Stimulated activated CD4-positive, alpha-beta T cell treated with anti-CD3 and anti-CD28 coated beads, Interleukin-1b, Interleukin-23, amount 100 ng/mL, for 4 hours (primary cell): ENCODE results near the gene GRIK2.
"Not testable (repeated sequence)": the region's sequence is repeated elsewhere in the genome, so short reads cannot be mapped to it uniquely, and the experiment has no call there.

Experiments
- DNase-seq, 2 donors: peaks; one replicate each; pipeline ENCODE4 v3.0.0-alpha.2; 2020; ENCODE audit warnings: low read depth in 2 of 2

GRIK2 gene

DNA sequence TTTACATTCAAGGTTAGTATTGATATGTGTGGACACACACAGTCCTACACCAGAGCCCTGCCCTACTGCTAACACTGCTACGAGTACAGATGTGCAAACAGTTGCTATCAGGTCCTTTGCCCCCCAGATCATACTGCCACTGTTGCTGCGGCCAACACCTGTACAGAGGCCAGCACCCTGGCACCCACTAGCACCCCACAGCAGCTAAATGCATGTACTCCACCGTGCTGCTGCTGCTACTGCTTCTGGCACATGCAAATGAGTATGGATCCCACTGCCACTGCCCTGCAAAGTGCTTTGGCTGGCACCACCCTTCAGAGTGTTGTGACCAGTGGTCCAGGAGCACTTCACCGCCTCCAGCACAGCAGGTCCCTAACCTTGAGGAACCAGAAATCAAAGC, 621.9 kb downstream of the GRIK2 start:
- DNase-seq = no peak

DNA sequence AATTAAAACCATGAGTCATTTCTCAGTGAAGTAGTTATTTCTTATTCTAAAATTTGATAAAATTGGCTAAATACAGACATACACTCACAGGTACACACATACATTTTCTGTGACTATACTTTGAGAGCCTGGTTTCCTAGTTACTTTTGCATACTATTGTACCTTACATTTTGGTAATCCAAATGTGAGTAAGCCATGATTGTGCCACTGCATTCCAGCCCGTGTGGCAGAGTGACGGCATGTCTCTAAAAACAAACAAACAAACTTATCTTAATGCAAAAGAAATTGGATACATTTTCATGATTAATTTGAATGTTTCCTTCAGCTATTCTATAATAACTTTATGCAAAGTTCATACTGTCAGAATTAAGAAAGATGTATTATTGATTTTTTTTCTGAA, 628.8 kb downstream of the GRIK2 start:
- no peak for DNase-seq

DNA sequence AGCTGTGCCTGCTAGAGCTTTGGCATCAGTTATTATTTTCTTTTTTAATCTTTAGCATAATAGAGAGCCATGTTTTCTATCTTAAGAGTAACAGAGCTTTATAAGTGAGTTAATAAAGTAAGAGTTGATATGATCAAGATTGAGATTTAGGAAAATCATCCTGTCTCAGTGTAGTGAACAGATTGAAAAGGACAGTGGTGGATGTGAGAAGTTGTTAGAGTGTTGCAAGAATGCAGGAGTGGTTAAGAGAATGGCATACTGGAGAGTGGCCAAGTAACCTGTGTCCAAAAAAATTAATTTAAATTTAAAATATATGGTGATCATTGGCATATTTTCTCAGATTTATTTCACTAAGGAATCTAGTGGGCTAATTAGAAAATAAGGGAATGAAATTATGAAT, 629.3 kb downstream of the GRIK2 start:
- DNase-seq = no peak

DNA sequence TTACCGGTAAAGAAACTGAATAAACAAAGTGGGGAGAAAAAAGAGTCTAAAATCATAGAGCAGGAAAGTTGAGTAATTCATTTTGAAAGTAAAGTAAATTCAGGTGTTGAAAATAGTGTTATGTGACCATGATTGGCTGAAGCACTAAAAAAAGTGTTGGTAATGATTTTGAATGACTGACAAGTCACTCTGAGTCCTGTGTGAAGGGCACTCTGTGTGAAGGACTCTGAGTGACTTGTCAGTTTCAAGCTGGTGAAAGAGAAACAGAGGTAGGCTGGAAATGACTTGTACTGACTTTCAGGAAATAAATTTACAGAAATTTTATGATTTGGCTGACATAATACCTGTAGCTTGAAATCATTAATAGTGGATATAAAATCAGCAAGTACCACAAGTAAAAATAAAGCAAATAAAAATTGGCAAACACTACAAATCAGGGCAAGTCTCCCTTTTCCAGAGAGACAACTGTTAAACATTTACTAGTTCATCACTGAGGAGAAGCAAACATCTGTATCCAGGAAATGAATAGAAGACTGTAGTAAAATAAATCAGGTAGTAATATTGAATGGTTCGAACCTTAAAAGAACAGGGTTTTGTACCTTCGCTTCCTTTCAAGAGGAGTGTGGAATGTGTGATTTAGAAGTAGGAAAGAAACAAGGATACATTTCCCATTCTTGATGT, 630.6 kb downstream of the GRIK2 start:
- DNase-seq = no peak

DNA sequence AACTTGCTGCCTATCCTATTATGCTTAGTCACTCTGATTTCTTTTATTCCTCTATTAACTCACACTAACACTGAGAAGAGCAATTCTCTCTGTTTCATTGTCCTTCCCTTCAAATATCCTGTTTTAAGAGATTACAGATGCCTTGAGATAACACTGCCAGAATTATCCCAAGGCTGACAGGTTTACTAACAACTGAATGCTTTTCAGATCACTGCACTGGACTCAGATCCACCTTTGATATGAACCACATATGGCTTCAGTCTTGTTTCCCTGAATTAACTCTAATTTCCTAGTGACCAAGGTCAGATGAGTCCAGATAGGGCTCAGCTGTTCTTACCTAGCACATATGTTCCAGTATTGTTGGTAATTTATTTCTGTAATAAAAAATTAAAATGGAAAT, 633.1 kb downstream of the GRIK2 start:
- no peak for DNase-seq

DNA sequence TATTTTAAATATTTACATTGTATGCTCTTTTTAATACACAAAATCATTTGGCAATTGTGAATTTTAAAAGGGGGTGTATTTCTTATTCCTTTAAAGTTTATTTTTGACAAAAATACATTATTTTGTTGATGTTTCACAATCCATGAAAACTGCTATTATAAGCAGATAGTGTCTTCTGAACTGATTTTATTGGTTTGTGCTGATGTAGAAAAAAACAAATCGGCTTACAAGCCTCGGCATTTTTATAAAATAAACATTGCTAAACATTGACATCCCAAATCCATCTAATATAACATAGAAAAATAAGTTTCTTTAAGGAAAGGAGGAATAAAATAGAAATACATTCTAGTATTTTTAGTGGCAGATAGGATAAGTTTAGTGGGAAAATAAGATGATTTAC, 634.7 kb downstream of the GRIK2 start:
- no peak for DNase-seq

DNA sequence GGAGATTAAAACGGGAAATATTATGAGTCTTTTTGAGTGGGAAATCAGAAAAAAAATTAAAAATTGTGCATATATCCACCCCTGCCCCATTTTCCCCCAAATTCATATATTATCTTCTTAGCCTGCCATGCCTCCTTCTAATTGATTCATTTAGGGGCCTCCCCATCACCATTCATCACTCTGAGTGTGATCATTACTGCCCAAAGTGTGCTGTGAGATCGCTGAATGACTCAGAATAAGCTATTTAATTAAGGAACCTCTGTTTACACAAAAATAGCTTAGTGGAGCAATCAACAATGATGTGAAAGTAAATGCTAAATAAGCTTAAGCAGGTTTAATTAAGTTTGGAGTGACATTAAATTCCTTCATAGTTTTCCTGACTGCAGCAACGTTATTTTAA, 645.5 kb downstream of the GRIK2 start:
- no peak for DNase-seq

DNA sequence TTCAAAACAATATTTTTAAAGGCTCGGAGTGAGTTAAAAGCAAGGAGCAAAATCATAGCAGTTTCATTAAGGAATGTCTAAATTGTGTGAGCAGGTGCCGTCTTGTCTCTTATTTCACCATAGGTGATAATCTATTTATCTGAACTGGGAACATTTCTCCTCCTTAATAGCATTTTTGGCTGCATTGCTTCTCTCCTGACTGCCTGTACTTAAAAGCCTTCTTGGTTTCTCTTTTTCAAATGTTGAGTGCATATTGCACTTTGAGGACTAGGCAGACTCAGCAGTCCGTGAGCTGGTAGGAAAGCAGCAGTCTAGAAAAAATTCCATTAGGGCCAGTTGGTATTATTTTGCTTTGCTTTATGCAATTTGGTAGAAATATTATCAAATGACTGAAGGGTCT, 645.9 kb downstream of the GRIK2 start:
- DNase-seq = no peak

DNA sequence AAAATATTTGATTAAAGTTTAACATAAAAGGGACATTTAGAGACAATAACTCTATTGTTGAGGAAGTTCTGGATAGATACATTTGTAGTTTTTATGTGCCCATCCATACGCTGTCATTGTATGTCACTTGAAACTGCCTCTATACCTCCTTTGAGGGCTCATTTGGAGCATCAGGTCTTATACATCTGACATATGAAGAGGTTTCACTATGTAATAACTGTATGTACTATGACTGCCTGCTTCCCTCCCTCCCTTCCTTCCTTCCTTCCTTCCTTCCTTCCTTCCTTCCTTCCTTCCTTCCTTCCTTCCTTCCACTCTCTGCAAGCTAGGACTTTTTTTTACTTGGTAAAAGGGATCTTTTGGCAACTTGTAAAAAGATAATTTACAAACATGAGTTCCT, 657.5 kb downstream of the GRIK2 start:
- DNase-seq = no peak

DNA sequence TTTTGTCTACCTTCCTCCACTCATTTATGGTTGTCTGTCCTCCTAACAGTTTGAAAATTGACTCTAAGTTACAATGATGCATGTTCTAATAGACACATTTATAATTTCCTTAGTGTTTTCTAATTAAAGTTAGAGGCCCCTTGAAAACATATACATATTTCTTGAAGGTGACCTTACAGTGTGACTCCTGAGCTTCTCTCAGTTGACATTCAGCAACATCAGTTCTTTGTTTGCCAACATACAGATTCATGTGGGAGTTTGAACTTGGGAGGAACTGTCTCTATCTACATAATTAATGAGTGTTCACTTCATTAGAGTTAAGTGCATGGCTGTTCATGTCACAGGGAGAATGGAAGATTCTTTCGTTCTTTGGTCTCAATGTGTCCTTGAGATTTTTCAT, 658.2 kb downstream of the GRIK2 start:
- no peak for DNase-seq

DNA sequence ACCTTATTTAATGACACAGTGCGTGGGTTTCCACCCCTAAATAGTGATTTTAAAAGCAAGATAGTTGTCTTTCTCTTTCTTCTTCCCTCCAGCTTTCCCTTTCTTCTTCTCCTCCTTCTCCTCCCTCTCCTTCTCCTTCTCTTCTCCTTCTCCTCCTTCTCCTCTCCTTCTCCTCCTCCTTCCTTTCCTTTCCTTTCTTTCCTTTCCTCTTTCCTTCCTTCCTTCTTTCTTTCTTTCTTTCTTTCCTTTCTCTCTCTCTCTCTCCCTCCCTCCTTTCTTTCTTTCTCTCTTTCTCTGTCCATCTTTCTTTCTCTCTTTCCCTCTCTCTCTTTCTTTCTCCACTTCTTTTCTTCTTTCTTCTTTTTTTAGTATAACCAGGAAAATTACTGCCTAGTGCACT, 670.6 kb downstream of the GRIK2 start:
- DNase-seq = no peak

DNA sequence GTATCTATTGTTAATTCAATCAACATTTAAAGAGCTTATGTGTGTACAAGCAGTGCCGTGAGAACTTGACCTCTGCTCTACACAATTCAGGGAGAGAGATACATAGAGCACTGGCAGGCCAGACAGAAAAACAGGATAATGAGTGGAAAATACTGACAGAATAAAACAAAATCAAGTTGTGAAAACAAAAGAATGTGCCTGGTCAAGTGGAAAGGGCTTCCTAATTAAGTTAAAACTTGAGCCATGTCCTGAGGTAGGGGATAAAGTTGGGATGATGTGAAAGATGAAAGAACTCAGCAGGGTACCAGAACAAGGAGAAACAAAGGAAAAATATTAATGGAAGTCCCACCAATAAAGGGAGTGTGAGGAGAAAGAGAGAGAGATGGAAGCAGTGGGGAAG, 672.8 kb downstream of the GRIK2 start:
- no peak for DNase-seq

DNA sequence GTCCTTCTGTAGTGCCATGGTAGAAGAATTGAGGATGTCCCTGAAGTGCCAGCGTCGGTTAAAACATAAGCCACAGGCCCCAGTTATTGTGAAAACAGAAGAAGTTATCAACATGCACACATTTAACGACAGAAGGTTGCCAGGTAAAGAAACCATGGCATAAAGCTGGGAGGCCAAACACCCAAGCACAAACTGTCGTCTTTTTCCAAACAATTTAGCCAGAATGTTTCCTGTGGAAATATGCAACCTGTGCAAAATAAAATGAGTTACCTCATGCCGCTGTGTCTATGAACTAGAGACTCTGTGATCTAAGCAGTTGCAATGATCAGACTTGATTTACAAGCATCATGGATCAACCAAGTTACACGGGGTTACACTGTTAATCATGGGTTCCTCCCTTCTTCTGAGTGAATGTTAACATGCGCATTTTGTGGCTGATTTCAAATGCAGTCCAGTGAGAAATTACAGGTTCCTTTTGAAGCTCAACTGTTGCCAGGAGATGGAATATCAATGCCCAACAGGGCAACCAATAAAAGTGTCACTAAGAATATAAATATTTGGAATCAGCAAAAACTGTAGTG, 674.9 kb downstream of the GRIK2 start:
- no peak for DNase-seq

DNA sequence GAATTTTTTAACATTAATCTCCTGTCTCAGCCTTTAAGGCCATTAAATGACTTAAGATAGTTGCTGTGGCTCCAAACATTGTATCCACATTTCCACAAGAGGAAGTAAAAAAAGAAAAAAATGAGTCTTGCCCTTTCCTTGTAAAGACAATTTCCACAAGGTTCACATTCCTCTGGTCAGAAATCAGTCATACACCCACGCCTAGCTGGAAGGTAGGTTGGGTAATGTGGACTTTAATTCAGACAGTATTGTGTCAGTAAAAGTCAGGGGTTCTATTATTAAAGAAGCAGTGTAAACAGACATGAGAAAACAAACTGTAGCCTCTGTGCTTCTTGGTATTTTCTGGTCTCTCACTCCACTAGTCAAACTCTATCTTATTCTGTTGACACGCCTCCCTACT, 682.0 kb downstream of the GRIK2 start:
- no peak for DNase-seq

DNA sequence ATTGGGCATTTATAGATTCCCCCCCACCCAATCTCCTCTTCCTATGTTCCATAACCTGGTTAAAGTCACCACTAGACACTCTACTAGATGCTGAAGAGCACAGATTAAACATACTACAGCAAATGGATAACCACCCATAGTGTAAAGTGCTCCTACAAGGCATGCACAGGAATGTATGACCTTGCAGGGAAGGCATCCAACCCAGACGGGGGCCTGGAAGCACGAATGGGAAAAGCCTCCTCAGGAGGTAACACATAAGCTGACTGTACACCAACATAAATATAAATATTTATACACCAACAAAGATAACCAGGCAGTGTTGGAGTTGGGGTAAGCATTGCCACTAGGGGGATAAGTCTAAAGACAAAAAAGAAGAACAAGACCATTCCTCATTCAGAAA, 691.7 kb downstream of the GRIK2 start:
- DNase-seq = no peak

DNA sequence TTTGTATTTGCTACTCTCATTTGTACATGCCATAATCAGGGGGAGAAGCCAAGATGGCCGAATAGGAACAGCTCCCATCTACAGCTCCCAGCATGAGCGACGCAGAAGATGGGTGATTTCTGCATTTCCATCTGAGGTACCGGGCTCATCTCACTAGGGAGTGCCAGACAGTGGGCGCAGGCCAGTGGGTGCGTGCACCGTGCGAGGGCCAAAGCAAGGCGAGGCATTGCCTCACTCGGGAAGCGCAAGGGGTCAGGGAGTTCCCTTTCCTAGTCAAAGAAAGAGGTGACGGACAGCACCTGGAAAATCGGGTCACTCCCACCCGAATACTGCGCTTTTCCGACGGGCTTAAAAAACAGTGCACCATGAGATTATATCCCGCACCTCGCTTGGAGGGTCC, 694.7 kb downstream of the GRIK2 start:
- DNase-seq = not testable (repeated sequence)

DNA sequence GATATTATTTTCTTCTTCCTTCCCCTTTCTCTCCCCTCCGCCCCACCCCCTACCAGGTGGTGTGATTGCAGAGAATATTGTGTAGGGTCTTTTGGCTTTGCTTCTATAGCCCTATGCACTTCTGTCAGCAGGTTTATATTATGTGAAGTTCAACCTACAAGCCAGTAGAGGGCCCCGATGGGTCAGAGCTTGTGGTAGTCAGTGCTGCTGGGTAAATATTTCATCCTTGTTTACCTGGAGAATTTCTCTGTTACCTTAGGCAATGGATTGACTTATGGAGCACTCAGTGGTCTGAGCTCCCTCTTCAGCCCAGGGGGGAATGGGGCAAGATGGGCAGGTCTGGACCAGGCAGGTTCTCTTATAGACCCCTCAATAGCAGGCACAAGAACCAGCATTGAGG, 720.9 kb downstream of the GRIK2 start:
- DNase-seq = no peak

DNA sequence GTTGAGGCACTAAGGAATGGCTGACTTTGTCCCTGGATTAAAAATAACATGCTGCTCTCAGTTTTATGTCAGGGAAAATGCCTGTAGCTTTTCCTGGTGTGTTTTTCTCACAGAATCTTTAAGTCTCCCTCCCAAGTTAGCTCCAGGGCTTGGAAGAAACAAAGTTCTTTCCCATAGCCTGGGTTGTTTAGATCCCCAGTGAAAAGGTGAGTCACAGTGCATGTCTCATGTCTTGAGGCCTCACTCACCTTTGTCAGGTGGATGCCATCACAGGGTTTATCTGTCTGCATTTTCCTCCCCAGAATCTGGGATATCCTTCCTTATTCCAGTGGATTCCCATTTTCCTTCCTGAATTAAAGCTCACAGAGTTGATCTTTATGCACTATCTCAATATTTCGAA, 722.4 kb downstream of the GRIK2 start:
- no peak for DNase-seq

DNA sequence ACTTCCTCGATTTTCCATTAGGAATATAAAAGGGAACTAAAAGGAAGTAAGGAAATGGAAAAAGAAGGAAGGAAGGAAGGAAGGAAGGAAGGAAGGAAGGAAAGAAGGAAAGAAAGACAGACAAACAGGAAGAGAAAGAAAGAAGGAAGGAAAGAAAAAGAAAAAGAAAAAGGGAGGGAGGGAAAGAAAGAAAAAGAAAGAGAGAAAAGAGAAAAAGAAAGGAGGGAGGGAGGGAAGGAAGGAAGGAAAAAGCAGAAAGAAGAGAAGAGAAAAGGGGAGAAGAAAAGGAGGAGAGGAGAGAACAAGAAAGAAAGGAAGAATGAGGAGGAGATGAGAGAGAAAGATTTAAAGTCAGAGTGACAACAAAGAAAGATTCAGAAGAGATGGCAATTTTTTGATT, 724.5 kb downstream of the GRIK2 start:
- no peak for DNase-seq
